Hepatocyte (in vitro differentiated cells): ENCODE results near the gene ATP2B1.

Experiments used
- EZH2 ChIP-seq: fragments of 200-600 bp; sonication (generic); IDR thresholded peaks from 2 replicates; pipeline ENCODE4 v1.6.1; 2016; ENCODE audit warnings: antibody characterized with exemption, mild to moderate bottlenecking, borderline replicate concordance
- TF ChIP-seq, protein P1 (sequence below): fragments of 200-600 bp; sonication (generic); IDR thresholded peaks from 2 replicates; pipeline ENCODE4 v1.5.1; 2016; ENCODE audit warnings: antibody characterized with exemption, mild to moderate bottlenecking; ENCODE audit not compliant: poor library complexity

DNA sequence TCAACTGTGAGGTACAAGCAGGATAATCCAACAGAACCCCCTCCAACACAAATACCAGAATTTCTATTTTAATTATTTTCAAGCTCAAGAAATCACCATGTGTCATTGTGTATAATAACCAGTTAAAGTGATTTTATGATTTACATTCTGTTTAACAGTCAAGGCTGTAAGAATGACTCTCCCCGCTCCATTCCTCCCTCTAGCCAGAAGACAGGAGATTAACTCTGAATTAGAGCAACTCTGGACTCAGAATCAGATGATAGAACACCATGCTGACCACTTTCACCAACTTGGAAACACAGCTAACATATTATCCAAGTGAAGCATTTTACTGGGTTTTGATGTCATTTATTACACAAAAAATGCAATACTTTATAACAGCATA lies 71.9 kb downstream of the ATP2B1 start:
- TF ChIP-seq, protein P1, sequence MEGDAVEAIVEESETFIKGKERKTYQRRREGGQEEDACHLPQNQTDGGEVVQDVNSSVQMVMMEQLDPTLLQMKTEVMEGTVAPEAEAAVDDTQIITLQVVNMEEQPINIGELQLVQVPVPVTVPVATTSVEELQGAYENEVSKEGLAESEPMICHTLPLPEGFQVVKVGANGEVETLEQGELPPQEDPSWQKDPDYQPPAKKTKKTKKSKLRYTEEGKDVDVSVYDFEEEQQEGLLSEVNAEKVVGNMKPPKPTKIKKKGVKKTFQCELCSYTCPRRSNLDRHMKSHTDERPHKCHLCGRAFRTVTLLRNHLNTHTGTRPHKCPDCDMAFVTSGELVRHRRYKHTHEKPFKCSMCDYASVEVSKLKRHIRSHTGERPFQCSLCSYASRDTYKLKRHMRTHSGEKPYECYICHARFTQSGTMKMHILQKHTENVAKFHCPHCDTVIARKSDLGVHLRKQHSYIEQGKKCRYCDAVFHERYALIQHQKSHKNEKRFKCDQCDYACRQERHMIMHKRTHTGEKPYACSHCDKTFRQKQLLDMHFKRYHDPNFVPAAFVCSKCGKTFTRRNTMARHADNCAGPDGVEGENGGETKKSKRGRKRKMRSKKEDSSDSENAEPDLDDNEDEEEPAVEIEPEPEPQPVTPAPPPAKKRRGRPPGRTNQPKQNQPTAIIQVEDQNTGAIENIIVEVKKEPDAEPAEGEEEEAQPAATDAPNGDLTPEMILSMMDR = no peak
- TF ChIP-seq EZH2 = no peak
